ENCODE data around the gene UNC5B. TPM values are rescaled to one million over a fixed set of nuclear protein-coding genes. Genes with fewer than 3 reads are reported as not detected.

UNC5B gene
- total RNA-seq, 4 donors from 2014 or later, result 5.3 to 26.6 (median 17.7) TPM

GRCh38 chr10:71260622-71261325 lies 48.4 kb downstream of the UNC5B start:
- peak; percentile 88 for DNase-seq
- no peaks in the 10 kb centered on the region for H3K9me3 ChIP-seq
- intact Hi-C loops (cut with DNase I; ENCODE audit: low total_unique reads), result loop anchor here (10.0 kb wide), 1 partner anchor 46 kb away; the partner anchor contains the start of gene UNC5B
- no peak overlapping the region for H3K4me3 ChIP-seq
- H3K36me3 ChIP-seq, result no peaks in the 10 kb centered on the region
- peak overlapping the region; percentile 59 to 87 for H3K27ac ChIP-seq
- TF ChIP-seq POLR2A (IDR thresholded peaks at IDR 0.05), result no peak
- TF ChIP-seq CTCF (IDR thresholded peaks at IDR 0.05), result peak in 1 of 4 experiments; percentile 13
- H3K27me3 ChIP-seq, result no peaks in the 10 kb centered on the region
- H3K4me1 ChIP-seq, result peaks cover 8 to 11% of the 10 kb centered on the region in 2 donors

GRCh38 chr10:71262027-71262426 lies 49.7 kb downstream of the UNC5B start:
- Histone ChIP-seq H3K4me1 (peaks cover 8 to 11% of the 10 kb centered on the region in 2 donors), H3K27ac (peak overlapping the region in 1 of 2 donors; percentile 87), H3K9me3 (no peaks in the 10 kb centered on the region), H3K27me3 (no peaks in the 10 kb centered on the region), H3K36me3 (no peaks in the 10 kb centered on the region), H3K4me3 (no peak overlapping the region)
- intact Hi-C loops (cut with DNase I; ENCODE audit: low total_unique reads), result loop anchor here (10.0 kb wide), 1 partner anchor 47 kb away; the partner anchor contains the start of gene UNC5B
- no peak for DNase-seq
- no peak for TF ChIP-seq CTCF (IDR thresholded peaks at IDR 0.05)
- no peak for TF ChIP-seq POLR2A (IDR thresholded peaks at IDR 0.05)

GRCh38 chr10:71262817-71263216 lies 50.4 kb downstream of the UNC5B start:
- intact Hi-C loops (cut with DNase I; ENCODE audit: low total_unique reads), result loop anchor here (10.0 kb wide), 1 partner anchor 48 kb away; the partner anchor contains the start of gene UNC5B

GRCh38 chr10:71263376-71263775 lies 51.0 kb downstream of the UNC5B start:
- DNase-seq, result no peak
- intact Hi-C loops (cut with DNase I; ENCODE audit: low total_unique reads), result loop anchor here (10.0 kb wide), 1 partner anchor 49 kb away; the partner anchor contains the start of gene UNC5B
- Histone ChIP-seq H3K27ac (peak overlapping the region in 1 of 2 donors; percentile 87), H3K4me1 (peaks cover 8 to 11% of the 10 kb centered on the region in 2 donors), H3K36me3 (no peaks in the 10 kb centered on the region), H3K4me3 (no peak overlapping the region), H3K27me3 (no peaks in the 10 kb centered on the region), H3K9me3 (no peaks in the 10 kb centered on the region)
- TF ChIP-seq CTCF (IDR thresholded peaks at IDR 0.05) (no peak), POLR2A (IDR thresholded peaks at IDR 0.05) (no peak)

More at GRCh38 chr10:71262817-71263216, 50.4 kb downstream of the UNC5B start:
- no peak for DNase-seq
- Histone ChIP-seq H3K36me3 (no peaks in the 10 kb centered on the region), H3K9me3 (no peaks in the 10 kb centered on the region), H3K27ac (peak overlapping the region in 1 of 2 donors; percentile 87), H3K27me3 (no peaks in the 10 kb centered on the region), H3K4me1 (peaks cover 8 to 11% of the 10 kb centered on the region in 2 donors), H3K4me3 (no peak overlapping the region)
- no peak for TF ChIP-seq CTCF (IDR thresholded peaks at IDR 0.05)
- no peak for TF ChIP-seq POLR2A (IDR thresholded peaks at IDR 0.05)
